Measurements from ENCODE around the gene PCDHGB1. TPM values are rescaled to one million over a fixed set of nuclear protein-coding genes. Genes with fewer than 3 reads are reported as not detected.
"Not testable (repeated sequence)": the region's sequence is repeated elsewhere in the genome, so short reads cannot be mapped to it uniquely, and the experiment has no call there.

The PCDHGB1 gene
- total RNA-seq = 0.82 and 2.3 TPM in 2 replicates

- DNase-seq (ENCODE audit: extremely low read depth, low read depth, low spot score) = no peak
These were observed at the start of gene PCDHGB1 for GRCh38 chr5:141349917-141350619. Gene PCDHGB1 (plus strand): TSS chr5:141350099. CDS start chr5:141350261, 162 bp downstream.

GRCh38 chr5:141303756-141304155 is 46.1 kb upstream of the PCDHGB1 start, which contains the start of gene SLC25A2:
Gene SLC25A2 (minus strand): TSS chr5:141304049. CDS start chr5:141303865, 184 bp downstream.
- no peak for DNase-seq (ENCODE audit: extremely low read depth, low read depth, low spot score)

- no peak for DNase-seq (ENCODE audit: extremely low read depth, low read depth, low spot score)
These were observed 43.3 kb upstream of the PCDHGB1 start for GRCh38 chr5:141306630-141307029.

- DNase-seq (ENCODE audit: extremely low read depth, low read depth, low spot score) = no peak
These were observed 36.2 kb upstream of the PCDHGB1 start for GRCh38 chr5:141313711-141314110.

- DNase-seq (ENCODE audit: extremely low read depth, low read depth, low spot score) = not testable (repeated sequence)
These were observed 32.9 kb upstream of the PCDHGB1 start for GRCh38 chr5:141316963-141317362.

- DNase-seq (ENCODE audit: extremely low read depth, low read depth, low spot score) = no peak
These were observed 30.7 kb upstream of the PCDHGB1 start for GRCh38 chr5:141319202-141319601.

- DNase-seq (ENCODE audit: extremely low read depth, low read depth, low spot score) = no peak
These were observed 30.2 kb upstream of the PCDHGB1 start for GRCh38 chr5:141319699-141320098.

GRCh38 chr5:141320225-141321169 is 29.4 kb upstream of the PCDHGB1 start, which contains the start of gene TAF7:
Gene TAF7 (minus strand): TSS chr5:141320784. CDS start chr5:141320044, 740 bp downstream.
- peak; percentile 89 for DNase-seq (ENCODE audit: extremely low read depth, low read depth, low spot score)

GRCh38 chr5:141322261-141322660 is 27.6 kb upstream of the PCDHGB1 start:
- DNase-seq (ENCODE audit: extremely low read depth, low read depth, low spot score) = no peak

- no peak for DNase-seq (ENCODE audit: extremely low read depth, low read depth, low spot score)
These were observed 23.6 kb upstream of the PCDHGB1 start for GRCh38 chr5:141326088-141326854.

GRCh38 chr5:141328231-141328630 is 21.7 kb upstream of the PCDHGB1 start:
- DNase-seq (ENCODE audit: extremely low read depth, low read depth, low spot score) = no peak

- no peak for DNase-seq (ENCODE audit: extremely low read depth, low read depth, low spot score)
These were observed 19.4 kb upstream of the PCDHGB1 start, which contains the start of gene PCDHGA1 for GRCh38 chr5:141330299-141331080. Gene PCDHGA1 (plus strand): TSS chr5:141330514.

GRCh38 chr5:141332571-141332970 is 17.3 kb upstream of the PCDHGB1 start:
- not testable (repeated sequence) for DNase-seq (ENCODE audit: extremely low read depth, low read depth, low spot score)

- no peak for DNase-seq (ENCODE audit: extremely low read depth, low read depth, low spot score)
These were observed 11.2 kb upstream of the PCDHGB1 start, which contains the start of gene PCDHGA2 for GRCh38 chr5:141338538-141339306. Gene PCDHGA2 (plus strand): TSS chr5:141338760.

- not testable (repeated sequence) for DNase-seq (ENCODE audit: extremely low read depth, low read depth, low spot score)
These were observed 9.0 kb upstream of the PCDHGB1 start for GRCh38 chr5:141340781-141341354.

GRCh38 chr5:141342773-141343172 is 7.1 kb upstream of the PCDHGB1 start:
- no peak for DNase-seq (ENCODE audit: extremely low read depth, low read depth, low spot score)

- DNase-seq (ENCODE audit: extremely low read depth, low read depth, low spot score) = no peak
These were observed 6.5 kb upstream of the PCDHGB1 start, which contains the start of gene PCDHGA3 for GRCh38 chr5:141343242-141343952. Gene PCDHGA3 (plus strand): TSS chr5:141343829. CDS start chr5:141344034, 205 bp downstream.

- no peak for DNase-seq (ENCODE audit: extremely low read depth, low read depth, low spot score)
These were observed 5.9 kb upstream of the PCDHGB1 start for GRCh38 chr5:141343953-141344463.

Measured in glomerular endothelial cell (primary cell).